GM20000 (cell line): ENCODE data around the gene CD81.
"Not testable (repeated sequence)": the region's sequence is repeated elsewhere in the genome, so short reads cannot be mapped to it uniquely, and the experiment has no call there.

ENCODE experiments used
- DNase-seq: peaks from one replicate; pipeline ENCODE4 v3.0.0; 2012; ENCODE audit warnings: low spot score
- CTCF ChIP-seq: IDR thresholded peaks from 2 replicates; pipeline ENCODE4 v1.5.1; 2012; ENCODE audit warnings: mild to moderate bottlenecking, control low read depth; ENCODE audit errors: extremely low read depth, missing control alignments

The CD81 gene

DNA sequence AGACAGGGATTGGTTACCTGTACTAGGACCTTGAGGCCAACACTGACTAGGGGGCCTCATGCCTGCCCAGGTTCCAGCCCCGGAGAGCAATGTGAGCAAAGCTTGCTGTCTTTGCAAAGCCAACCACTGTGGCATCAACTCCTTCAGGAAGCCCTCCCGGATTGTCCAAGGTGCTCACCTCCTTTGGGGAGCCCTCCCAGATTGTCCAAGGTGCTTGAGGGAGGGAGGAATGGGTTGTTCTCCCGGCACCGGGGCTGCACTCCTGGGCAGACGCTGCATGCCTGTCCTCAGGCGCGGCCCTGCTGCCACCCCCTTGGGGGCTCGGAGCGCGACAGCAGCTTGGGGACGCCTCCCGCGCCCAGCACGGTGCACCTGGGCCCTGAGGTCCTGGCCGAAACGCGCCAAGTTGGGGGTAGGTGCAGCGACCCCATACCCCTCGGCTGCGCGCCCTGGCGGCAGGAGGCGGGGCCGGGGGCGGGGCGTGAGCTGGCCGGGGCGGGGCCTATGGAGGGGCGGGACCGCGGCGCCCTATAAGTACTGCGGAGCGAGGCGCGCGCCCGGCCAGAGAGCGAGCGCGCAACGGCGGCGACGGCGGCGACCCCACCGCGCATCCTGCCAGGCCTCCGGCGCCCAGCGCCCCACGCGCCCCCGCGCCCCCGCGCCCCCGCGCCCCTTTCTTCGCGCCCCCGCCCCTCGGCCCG lies at the start of gene CD81:
Gene CD81 (plus strand): TSS at position 560 of the 701 bp plus-strand sequence. CDS start 240 bp downstream, outside the sequence.
- no peak for TF ChIP-seq CTCF
- DNase-seq: peak; percentile 95

- no peak for DNase-seq
- no peak for TF ChIP-seq CTCF
These were observed 49.1 kb upstream of the CD81 start for GRCh38 chr11:2328021-2328420.

DNA sequence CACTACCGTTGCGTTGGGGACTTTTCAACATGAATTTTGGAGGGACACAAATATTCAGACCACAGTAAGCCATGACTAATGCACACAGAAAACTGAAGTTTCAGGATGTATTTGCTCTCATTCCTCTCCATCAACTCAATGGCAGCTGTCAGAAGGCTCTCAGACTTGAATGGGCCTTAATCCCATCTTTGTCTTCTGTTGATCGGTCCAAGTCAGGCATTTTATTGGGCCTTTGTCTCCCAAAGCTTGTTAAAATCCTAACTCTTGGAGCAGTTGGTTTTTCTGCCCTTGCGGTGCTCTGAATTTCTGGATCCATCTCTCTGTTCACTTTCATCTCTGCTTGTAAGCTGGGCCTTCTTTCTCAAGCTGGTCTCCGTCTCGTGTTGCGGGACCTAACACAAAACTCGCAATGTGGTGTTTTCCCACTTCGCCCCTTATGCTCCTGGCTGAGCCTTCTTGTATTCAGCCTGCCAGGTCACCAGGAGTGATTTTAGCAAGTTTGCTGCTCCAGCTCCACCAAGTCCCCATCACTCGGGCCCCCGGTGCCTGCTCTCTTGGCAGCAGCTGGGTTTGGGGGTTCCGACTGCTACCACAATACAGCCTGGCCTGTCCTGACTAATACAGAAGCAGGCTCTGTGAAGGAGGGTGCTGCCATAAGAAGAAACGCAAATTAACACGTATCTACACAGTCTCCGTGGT lies 48.3 kb upstream of the CD81 start:
- no peak for DNase-seq
- no peak for TF ChIP-seq CTCF

DNA sequence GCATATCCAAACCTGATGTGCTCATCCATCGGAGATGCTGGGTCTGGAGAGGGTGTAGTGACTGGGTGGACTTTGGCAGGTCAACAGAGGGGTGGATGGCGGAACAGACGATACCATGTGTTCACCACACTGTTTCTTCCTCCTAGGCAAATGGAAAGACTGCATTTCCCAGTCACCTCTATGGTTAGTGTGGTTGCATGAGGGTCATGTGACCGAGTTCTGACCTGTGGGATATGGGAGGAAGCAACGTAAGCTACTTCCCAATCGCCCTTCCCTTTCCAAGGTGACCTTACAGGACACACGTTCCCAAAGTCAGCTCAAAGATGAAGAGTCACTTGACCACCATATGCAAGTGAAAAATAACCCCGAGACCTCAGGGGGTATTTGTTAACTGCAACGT lies 47.6 kb upstream of the CD81 start:
- no peak for TF ChIP-seq CTCF
- DNase-seq: no peak

DNA sequence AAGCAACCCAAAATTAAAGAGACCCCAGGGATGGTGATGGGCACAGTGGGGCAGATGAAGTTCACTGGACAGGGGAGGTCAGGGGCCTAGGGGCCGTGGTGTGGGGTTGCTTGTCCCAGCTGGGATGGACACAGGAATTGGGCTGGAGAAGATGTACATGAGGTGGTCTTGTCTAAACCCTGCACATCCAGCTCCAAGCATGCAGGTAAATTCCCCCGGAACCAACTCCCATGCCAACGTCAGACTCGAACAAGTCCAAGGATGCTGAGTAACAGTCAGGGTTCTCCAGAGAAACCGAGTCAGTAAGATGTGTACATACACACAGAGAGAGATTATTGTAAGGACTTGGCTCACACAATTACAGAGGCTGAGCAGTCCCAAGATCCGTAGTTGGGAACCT lies 46.4 kb upstream of the CD81 start:
- DNase-seq: no peak
- no peak for TF ChIP-seq CTCF

DNA sequence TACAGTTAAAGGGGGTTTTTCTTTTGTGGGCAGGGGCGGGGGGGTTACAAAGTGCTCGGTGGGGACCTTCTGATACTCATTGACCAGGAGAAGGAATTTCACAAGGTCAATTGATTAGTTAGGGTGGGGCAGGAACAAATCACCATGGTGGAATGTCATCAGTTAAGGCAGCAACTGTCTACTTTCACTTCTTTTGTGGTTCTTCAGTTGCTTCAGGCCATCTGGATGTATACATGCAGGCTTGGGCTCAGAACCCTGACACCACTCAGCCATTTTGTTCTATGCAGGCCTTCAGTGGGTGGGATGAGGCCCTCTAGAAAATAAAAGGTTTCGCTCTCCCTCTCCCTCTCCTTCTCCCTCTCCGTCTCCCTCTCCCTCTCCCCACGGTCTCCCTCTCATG lies 45.7 kb upstream of the CD81 start:
- TF ChIP-seq CTCF: no peak
- DNase-seq: no peak

GRCh38 chr11:2332569-2332968 lies 44.5 kb upstream of the CD81 start:
- DNase-seq: not testable (repeated sequence)

DNA sequence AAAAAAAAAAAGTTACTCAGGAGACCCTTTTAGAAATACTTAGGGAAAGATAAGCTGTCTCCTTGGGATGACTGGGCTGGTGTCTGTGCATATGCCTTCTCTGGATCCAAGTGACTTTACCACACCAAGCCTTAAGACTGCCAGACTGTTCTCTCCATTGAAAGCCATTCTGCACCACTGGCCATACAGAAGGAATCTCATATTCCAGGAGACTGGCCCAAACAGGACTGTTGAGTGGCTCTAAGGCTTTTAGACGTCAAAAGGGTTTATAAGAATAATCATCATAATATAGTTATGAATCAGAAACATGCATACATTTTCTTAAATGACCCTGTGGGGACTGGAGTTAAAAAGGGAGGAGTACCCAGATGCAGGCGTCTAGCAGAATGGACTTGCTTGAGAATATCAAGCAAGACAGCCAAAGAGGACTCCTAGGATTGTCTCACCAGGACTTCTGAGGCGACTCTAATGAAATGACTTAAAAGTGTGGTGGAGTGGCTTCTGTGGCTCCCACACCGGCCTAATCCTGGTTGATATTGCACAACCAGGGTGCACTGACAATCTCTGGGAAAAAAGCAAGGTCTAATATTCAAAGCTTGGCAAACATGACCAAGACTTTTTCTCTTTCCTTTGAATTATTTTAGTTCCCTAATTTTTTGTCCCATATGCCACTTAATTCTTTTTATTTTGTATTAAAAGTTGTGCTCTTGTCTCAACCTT lies 43.5 kb upstream of the CD81 start:
- DNase-seq: not testable (repeated sequence)

GRCh38 chr11:2335286-2335685 lies 41.8 kb upstream of the CD81 start:
- not testable (repeated sequence) for DNase-seq

GRCh38 chr11:2338760-2339159 lies 38.4 kb upstream of the CD81 start:
- DNase-seq: not testable (repeated sequence)
